T-cell (primary cell): ENCODE measurements around the gene CDX1. TPM values are rescaled to one million over a fixed set of nuclear protein-coding genes. Genes with fewer than 3 reads are reported as not detected.

Source experiments
- ATAC-seq, 4 experiments: fragments of 200-7000 bp in 3 of 4; fragments of 150-1000 bp in 1 of 4; cut with Tn5 transposase; replicated peaks in 1 of 4; 1 replicate in 3 of 4; 2 replicates in 1 of 4; pipeline ENCODE4 v1.10.0; 2021; ENCODE audit warnings: moderate library complexity in 3 of 4, mild to moderate bottlenecking in 2 of 4, moderate number of reproducible peaks in 1 of 4
- CTCF ChIA-PET, 2 donors: fragments of 300-600 bp; sonication (Branson Sonifier 250); formaldehyde crosslinking; loops; one replicate each; lab custom pipeline; 2022; ENCODE audit warnings: antibody characterized with exemption in 2 of 2; lab: Charles Lee
- POLR2A ChIA-PET, 2 donors: fragments of 300-600 bp; sonication (Branson Sonifier 250); formaldehyde crosslinking; loops; one replicate each; lab custom pipeline; 2022; ENCODE audit warnings: antibody characterized with exemption in 2 of 2; lab: Charles Lee
- DNase-seq, 35 experiments: peaks; one replicate each; pipeline versions ENCODE4 v3.0.0 to v3.0.0-alpha.2; 2013 to 2023
- H3K27ac ChIP-seq: one replicate; pipeline ENCODE4 v1.5.1; 2013; ENCODE audit warnings: low read length
- H3K27me3 ChIP-seq, 2 experiments: replicated peaks in 1 of 2; 1 replicate in 1 of 2; 2 replicates in 1 of 2; pipeline versions ENCODE4 v1.6.1 to v1.7.0; 2013; ENCODE audit warnings: low read length in 1 of 2, mixed read lengths in 1 of 2; ENCODE audit not compliant: control insufficient read depth in 2 of 2, insufficient read depth in 2 of 2; ENCODE audit errors: extremely low read depth in 1 of 2
- H3K36me3 ChIP-seq, 2 donors: 1 replicate in 1 of 2; 2 replicates in 1 of 2; pipeline versions ENCODE4 v1.6.1 to v1.7.0; 2013; ENCODE audit warnings: low read length in 1 of 2; ENCODE audit not compliant: control insufficient read depth in 2 of 2, insufficient read depth in 1 of 2; ENCODE audit errors: extremely low read depth in 1 of 2
- H3K4me1 ChIP-seq, 2 experiments: 1 replicate in 1 of 2; 2 replicates in 1 of 2; pipeline versions ENCODE4 v1.6.1 to v1.7.0; 2013; ENCODE audit warnings: low read length in 2 of 2, mixed read lengths in 1 of 2; ENCODE audit not compliant: insufficient read depth in 2 of 2, control insufficient read depth in 1 of 2; ENCODE audit errors: extremely low read depth in 1 of 2
- H3K4me3 ChIP-seq, 2 donors: 1 replicate in 1 of 2; 2 replicates in 1 of 2; pipeline versions ENCODE4 v1.5.1 to v1.7.0; 2013; ENCODE audit warnings: mild to moderate bottlenecking in 2 of 2, low read length in 1 of 2, moderate library complexity in 1 of 2; ENCODE audit not compliant: control insufficient read depth in 1 of 2; ENCODE audit errors: extremely low read depth in 1 of 2
- H3K9me3 ChIP-seq: 2 replicates; pipeline ENCODE4 v1.7.0; 2013
- H3K27ac Mint-ChIP-seq, 2 donors: one replicate each; pipeline ENCODE4 v1.8.0; 2020 to 2021; ENCODE audit warnings: mild to moderate bottlenecking in 2 of 2, mixed read lengths in 2 of 2
- H3K27me3 Mint-ChIP-seq, 2 donors: one replicate each; pipeline ENCODE4 v1.8.0; 2021 to 2022; ENCODE audit warnings: mixed read lengths in 2 of 2
- H3K36me3 Mint-ChIP-seq: one replicate; pipeline ENCODE4 v1.8.0; 2021; ENCODE audit warnings: mixed read lengths
- H3K4me1 Mint-ChIP-seq, 3 donors: one replicate each; pipeline ENCODE4 v1.8.0; 2020 to 2022; ENCODE audit warnings: mixed read lengths in 3 of 3, mild to moderate bottlenecking in 1 of 3
- H3K4me3 Mint-ChIP-seq, 3 donors: one replicate each; pipeline ENCODE4 v1.8.0; 2020 to 2022; ENCODE audit warnings: mild to moderate bottlenecking in 3 of 3, mixed read lengths in 3 of 3, moderate library complexity in 3 of 3
- H3K9me3 Mint-ChIP-seq, 3 donors: one replicate each; pipeline ENCODE4 v1.8.0; 2020 to 2022; ENCODE audit warnings: mixed read lengths in 3 of 3
- WGBS: methylation state at CpG from one replicate; pipeline ENCODE4 v1.1.5; 2013; ENCODE audit warnings: missing lambda C conversion rate; ENCODE audit not compliant: insufficient coverage; 5-methylcytosine and 5-hydroxymethylcytosine counted together
- total RNA-seq, 35 experiments: library from RNA in 6 of 35; stranded (reverse) in 6 of 35; fragments of 120-200 nt in 1 of 35; gene quantifications; one replicate each; pipeline versions ENCODE4 v1.2.1 to v1.2.4 and lab custom pipeline; 2013 to 2026

CDX1 gene
- total RNA-seq, 5 donors from 2014 or later (not counting 1 experiment from before 2014, with no cell fraction given): 0.23 TPM; not detected in 4

- H3K36me3 Mint-ChIP-seq: no peaks in the 10 kb centered on the region
- Histone ChIP-seq H3K9me3 (no peaks in the 10 kb centered on the region), H3K27me3 (peaks cover 3 to 49% of the 10 kb centered on the region in 2 experiments), H3K4me1 (no peaks in the 10 kb centered on the region), H3K4me3 (no peak overlapping the region), H3K36me3 (no peaks in the 10 kb centered on the region), H3K27ac (no peak overlapping the region)
- DNase-seq: no peak
- H3K27me3 Mint-ChIP-seq: peaks cover 26 to 49% of the 10 kb centered on the region in 2 donors
- CTCF ChIA-PET: no interaction called here
- no peak overlapping the region for H3K4me3 Mint-ChIP-seq
- no peak for ATAC-seq
- WGBS: 60% methylated on average over 1 of the region's 9 CpGs
- no peak overlapping the region for H3K27ac Mint-ChIP-seq
- H3K9me3 Mint-ChIP-seq: no peaks in the 10 kb centered on the region
- POLR2A ChIA-PET: no interaction called here
- H3K4me1 Mint-ChIP-seq: no peaks in the 10 kb centered on the region
These were observed 29.3 kb downstream of the CDX1 start for GRCh38 chr5:150195736-150196485.

- WGBS: no CpG with 5 or more reads among the region's 5 CpGs
- peaks cover 23 to 43% of the 10 kb centered on the region in 2 donors for H3K27me3 Mint-ChIP-seq
These were observed 29.9 kb downstream of the CDX1 start for GRCh38 chr5:150196514-150196913.

GRCh38 chr5:150196986-150197385 lies 30.4 kb downstream of the CDX1 start:
- Mint-ChIP-seq H3K36me3 (no peaks in the 10 kb centered on the region), H3K27ac (no peak overlapping the region), H3K4me3 (no peak overlapping the region), H3K4me1 (no peaks in the 10 kb centered on the region), H3K27me3 (peaks cover 19 to 38% of the 10 kb centered on the region in 2 donors), H3K9me3 (no peaks in the 10 kb centered on the region)
- 90% methylated on average over 13 of the region's 16 CpGs for WGBS
- CTCF ChIA-PET: interaction anchor here in 1 of 2 donors (0.5 kb wide), 1 partner anchor 240 kb away, joined by 5 read pairs; no protein-coding TSS in a partner anchor
- DNase-seq: no peak
- ATAC-seq: no peak
- Histone ChIP-seq H3K4me1 (no peaks in the 10 kb centered on the region), H3K27ac (no peak overlapping the region), H3K36me3 (no peaks in the 10 kb centered on the region), H3K4me3 (no peak overlapping the region), H3K27me3 (peaks cover 0 to 42% of the 10 kb centered on the region in 2 experiments), H3K9me3 (no peaks in the 10 kb centered on the region)
- POLR2A ChIA-PET: no interaction called here

More at GRCh38 chr5:150196514-150196913, 29.9 kb downstream of the CDX1 start:
- no peak overlapping the region for H3K27ac Mint-ChIP-seq
- no peaks in the 10 kb centered on the region for H3K36me3 ChIP-seq
- H3K9me3 Mint-ChIP-seq: no peaks in the 10 kb centered on the region
- ATAC-seq (no peak), DNase-seq (no peak)
- H3K27me3 ChIP-seq: peaks cover 0 to 46% of the 10 kb centered on the region in 2 experiments
- no peaks in the 10 kb centered on the region for H3K36me3 Mint-ChIP-seq
- H3K4me1 ChIP-seq: no peaks in the 10 kb centered on the region
- H3K27ac ChIP-seq: no peak overlapping the region
- H3K9me3 ChIP-seq: no peaks in the 10 kb centered on the region
- no peak overlapping the region for H3K4me3 ChIP-seq
- H3K4me1 Mint-ChIP-seq: no peaks in the 10 kb centered on the region
- H3K4me3 Mint-ChIP-seq: no peak overlapping the region
- ChIA-PET CTCF (no interaction called here), POLR2A (no interaction called here)

GRCh38 chr5:150197476-150197875 lies 30.9 kb downstream of the CDX1 start:
- DNase-seq (no peak), ATAC-seq (no peak)
- Mint-ChIP-seq H3K9me3 (no peaks in the 10 kb centered on the region), H3K27ac (no peak overlapping the region), H3K4me1 (no peaks in the 10 kb centered on the region), H3K36me3 (no peaks in the 10 kb centered on the region), H3K4me3 (no peak overlapping the region), H3K27me3 (peaks cover 19 to 33% of the 10 kb centered on the region in 2 donors)
- WGBS: no CpG with 5 or more reads among the region's 1 CpG
- H3K9me3 ChIP-seq: no peaks in the 10 kb centered on the region
- no peak overlapping the region for H3K4me3 ChIP-seq
- peaks cover 0 to 39% of the 10 kb centered on the region in 2 experiments for H3K27me3 ChIP-seq
- no peaks in the 10 kb centered on the region for H3K4me1 ChIP-seq
- ChIA-PET CTCF (no interaction called here), POLR2A (interaction anchor here in 1 of 2 donors (0.6 kb wide), 1 partner anchor 1522 kb away, joined by 3 read pairs; no protein-coding TSS in a partner anchor)
- no peak overlapping the region for H3K27ac ChIP-seq
- H3K36me3 ChIP-seq: no peaks in the 10 kb centered on the region

GRCh38 chr5:150202501-150202900 lies 35.9 kb downstream of the CDX1 start:
- DNase-seq: no peak
- Histone ChIP-seq H3K9me3 (no peaks in the 10 kb centered on the region), H3K27me3 (peaks cover 0 to 40% of the 10 kb centered on the region in 2 experiments), H3K36me3 (no peaks in the 10 kb centered on the region), H3K27ac (no peak overlapping the region), H3K4me1 (peaks cover 0 to 9% of the 10 kb centered on the region in 2 experiments), H3K4me3 (no peak overlapping the region)
- Mint-ChIP-seq H3K9me3 (no peaks in the 10 kb centered on the region), H3K4me3 (no peak overlapping the region), H3K27me3 (peaks cover 11 to 15% of the 10 kb centered on the region in 2 donors), H3K36me3 (no peaks in the 10 kb centered on the region), H3K4me1 (no peaks in the 10 kb centered on the region), H3K27ac (no peak overlapping the region)
- ChIA-PET POLR2A (no interaction called here), CTCF (no interaction called here)
- WGBS: 88% methylated on average over 10 of the region's 10 CpGs
- ATAC-seq: no peak

GRCh38 chr5:150203832-150204589 lies 37.4 kb downstream of the CDX1 start:
- Mint-ChIP-seq H3K4me3 (no peak overlapping the region), H3K4me1 (peaks cover 10 to 14% (median 11%) of the 10 kb centered on the region in 3 donors), H3K9me3 (no peaks in the 10 kb centered on the region), H3K27me3 (peaks cover 21 to 22% of the 10 kb centered on the region in 2 donors), H3K36me3 (no peaks in the 10 kb centered on the region), H3K27ac (no peak overlapping the region)
- ChIA-PET POLR2A (no interaction called here), CTCF (no interaction called here)
- WGBS: 85% methylated on average over 12 of the region's 12 CpGs
- peaks cover 0 to 52% of the 10 kb centered on the region in 2 experiments for H3K27me3 ChIP-seq
- H3K4me3 ChIP-seq: no peak overlapping the region
- no peaks in the 10 kb centered on the region for H3K36me3 ChIP-seq
- peaks cover 0 to 20% of the 10 kb centered on the region in 2 experiments for H3K4me1 ChIP-seq
- no peak for DNase-seq
- ATAC-seq: no peak
- no peaks in the 10 kb centered on the region for H3K9me3 ChIP-seq
- H3K27ac ChIP-seq: no peak overlapping the region
